Heart left ventricle (tissue), 13 donors: ENCODE results near the gene ATAD3B.
A peak's percentile ranks its signal among the peaks of the same experiment; 100 is the strongest.

Experiments used
- POLR2A ChIP-seq, 2 donors: fragments of 450-650 bp; IDR thresholded peaks; one replicate each; pipeline ENCODE4 v1.6.1; 2017; ENCODE audit warnings: antibody characterized with exemption in 2 of 2, mild to moderate bottlenecking in 2 of 2, moderate library complexity in 2 of 2
- TF ChIP-seq, protein P1 (sequence below), 12 donors: fragments of 200-600 bp; sonication (generic) in 4 of 12; IDR thresholded peaks; one replicate each; pipeline versions ENCODE4 v1.5.0 to v1.8.0; 2018 to 2022; ENCODE audit warnings: antibody characterized with exemption in 12 of 12, mild to moderate bottlenecking in 5 of 12
- donor health status: ischemic (EF 13 %, LVEDD 7.1; RV severe dilation, severe dysfunction).
- donor health status: DM: no; HTN: yes; CAD: no.
- donor health status: DM: no; HTN: no; CAD: no.
- donor health status: ischemic (EF 25% LVEDD 6.9; RV normal size, moderate dysfunction).
- donor health status: ischemic (EF 25% LVEDD 5.7; RV mildly dilated, moderate dysfunction).
- donor health status: ischemic (EF 35%, LVEDD 5.7; RV mildly dilated, moderate dysfunction).
- donor health status: nonischemic (EF 11% LVEDD 7.7; RV severe dilation, severe dysfunction).
- donor health status: DM: yes; HTN: yes; CAD: no.
- donor health status: PGD.
- donor health status: ischemic (EF 29% LVEDD 5.4; RV normal size, mild dysfunction).
- donor health status: nonischemic (EF 23%, LVEDD 6.1; RV moderate dilation, normal function).

DNA sequence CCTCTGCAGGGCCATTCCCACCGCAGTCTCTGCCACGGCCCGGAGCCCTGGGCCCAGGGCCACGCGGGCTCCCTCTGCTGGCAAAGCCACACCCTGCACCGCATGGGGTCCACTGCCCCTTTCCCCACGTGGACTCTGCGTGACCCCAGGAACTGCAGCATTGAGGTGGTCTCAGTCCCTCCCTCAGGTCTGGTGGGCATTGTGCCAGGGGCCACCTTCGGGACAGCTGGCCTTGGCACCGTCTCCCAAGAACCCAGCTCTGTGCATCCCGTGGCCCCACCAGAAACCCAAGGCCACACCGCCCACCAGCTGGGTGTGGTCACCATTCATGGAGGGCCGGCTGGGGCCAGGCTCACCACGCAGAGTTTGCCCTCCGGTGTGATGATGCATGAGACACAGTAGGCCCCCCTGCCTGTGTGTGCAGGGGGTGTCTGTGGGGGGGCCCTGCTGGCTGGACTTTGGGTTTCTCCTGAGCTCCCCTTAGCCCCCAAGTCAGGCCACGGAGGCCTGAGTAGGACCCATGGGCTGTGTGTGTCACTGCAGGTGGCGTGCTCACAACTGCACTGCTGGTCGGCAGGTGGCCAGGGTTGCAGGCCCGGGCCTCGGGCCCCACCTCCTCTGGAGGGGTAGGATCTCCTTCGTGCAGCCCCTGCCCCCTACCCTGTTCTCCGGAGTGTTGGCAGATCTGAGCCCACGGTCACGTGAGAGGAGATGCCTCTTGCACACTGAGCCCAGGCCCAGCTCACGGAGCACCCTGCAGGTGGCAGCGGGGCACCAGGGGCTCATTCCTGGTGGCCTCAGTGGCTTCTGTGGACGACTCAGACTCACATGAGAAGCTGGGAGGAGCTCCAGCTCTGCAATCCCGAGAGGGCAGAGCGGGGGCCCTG lies 30.3 kb upstream of the ATAD3B start:
- TF ChIP-seq, protein P1, sequence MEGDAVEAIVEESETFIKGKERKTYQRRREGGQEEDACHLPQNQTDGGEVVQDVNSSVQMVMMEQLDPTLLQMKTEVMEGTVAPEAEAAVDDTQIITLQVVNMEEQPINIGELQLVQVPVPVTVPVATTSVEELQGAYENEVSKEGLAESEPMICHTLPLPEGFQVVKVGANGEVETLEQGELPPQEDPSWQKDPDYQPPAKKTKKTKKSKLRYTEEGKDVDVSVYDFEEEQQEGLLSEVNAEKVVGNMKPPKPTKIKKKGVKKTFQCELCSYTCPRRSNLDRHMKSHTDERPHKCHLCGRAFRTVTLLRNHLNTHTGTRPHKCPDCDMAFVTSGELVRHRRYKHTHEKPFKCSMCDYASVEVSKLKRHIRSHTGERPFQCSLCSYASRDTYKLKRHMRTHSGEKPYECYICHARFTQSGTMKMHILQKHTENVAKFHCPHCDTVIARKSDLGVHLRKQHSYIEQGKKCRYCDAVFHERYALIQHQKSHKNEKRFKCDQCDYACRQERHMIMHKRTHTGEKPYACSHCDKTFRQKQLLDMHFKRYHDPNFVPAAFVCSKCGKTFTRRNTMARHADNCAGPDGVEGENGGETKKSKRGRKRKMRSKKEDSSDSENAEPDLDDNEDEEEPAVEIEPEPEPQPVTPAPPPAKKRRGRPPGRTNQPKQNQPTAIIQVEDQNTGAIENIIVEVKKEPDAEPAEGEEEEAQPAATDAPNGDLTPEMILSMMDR (IDR thresholded peaks at IDR 0.05) = peak; percentile 84 to 95 (median 90)
- TF ChIP-seq POLR2A (IDR thresholded peaks at IDR 0.05) = no peak
